Measurements from ENCODE around the gene PIP5K1C. TPM values are rescaled to one million over a fixed set of nuclear protein-coding genes. Genes with fewer than 3 reads are reported as not detected.
"Not testable (repeated sequence)": the region's sequence is repeated elsewhere in the genome, so short reads cannot be mapped to it uniquely, and the experiment has no call there.

PIP5K1C gene
- total RNA-seq, 1 donor from 2014 or later, result 11.7 TPM

DNA sequence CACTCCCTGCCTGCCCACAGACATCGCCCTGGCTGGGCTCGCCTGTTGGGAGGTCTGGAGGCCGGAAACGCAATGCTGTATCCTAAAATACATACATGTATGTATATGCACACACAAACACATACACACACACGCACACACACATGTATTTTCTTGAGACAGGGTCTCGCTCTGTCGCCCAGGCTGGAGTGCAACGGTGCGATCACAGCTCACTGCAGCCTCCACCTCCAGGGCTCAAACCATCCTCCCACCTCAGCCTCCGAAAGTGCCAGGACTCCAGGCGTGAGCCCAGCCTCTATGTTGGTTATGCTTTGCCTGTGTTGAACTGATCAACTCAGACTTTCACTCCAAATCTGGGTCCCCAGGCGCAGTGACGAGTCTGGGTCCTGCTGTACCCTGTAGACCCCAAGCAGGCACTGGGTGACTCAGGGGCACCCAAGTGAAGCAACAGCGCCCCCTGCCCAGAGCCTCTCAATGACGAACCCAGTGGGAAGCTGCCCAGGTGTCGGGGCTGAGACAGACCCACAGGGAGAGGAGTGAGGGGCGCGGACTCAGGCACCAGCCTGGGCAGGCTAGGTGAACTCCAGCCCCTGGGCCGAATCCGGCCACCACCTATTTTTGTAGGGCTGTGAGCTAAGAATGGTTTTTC lies 46.3 kb downstream of the PIP5K1C start:
- no peak for DNase-seq (ENCODE audit: low read depth)
- peak; percentile 28 for TF ChIP-seq CTCF (conservative IDR thresholded peaks at IDR 0.05; ENCODE audit: low read depth, low read length)
- H3K4me3 ChIP-seq (ENCODE audit: low read depth, low read length), result no peak overlapping the region

DNA sequence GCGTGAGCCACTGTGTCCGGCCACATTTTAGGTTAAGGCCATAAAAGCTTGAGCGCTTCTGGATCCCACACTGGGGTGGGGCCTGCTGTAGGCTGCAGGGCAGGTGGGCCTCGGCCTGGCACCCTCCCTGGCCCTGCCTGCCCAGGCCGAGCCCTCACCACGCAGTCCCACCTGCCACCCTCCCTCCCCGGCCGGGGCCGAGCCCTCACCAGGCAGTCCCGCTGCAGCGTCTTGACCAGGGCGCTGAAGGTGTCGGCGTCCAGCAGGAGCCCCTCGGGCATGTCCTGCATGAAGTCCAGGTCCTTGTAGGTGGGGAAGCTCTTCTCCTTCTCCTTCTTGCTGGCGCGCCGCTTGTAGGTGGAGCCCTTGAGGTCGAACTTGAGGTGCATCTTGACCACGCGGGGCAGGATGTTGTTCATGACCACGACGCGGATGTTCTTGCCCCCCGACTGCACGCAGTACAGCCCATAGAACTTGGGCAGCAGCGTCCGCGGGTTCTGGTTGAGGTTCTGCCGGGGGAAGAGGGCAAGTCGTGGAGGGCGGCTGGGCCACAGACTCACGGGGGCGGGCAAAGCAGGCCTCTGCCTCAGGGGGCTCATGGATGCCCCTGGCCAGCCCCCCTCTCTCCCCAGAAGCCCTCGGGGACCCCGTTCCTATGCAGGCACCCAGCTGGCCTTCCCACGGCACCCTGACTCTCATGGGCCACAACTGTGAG lies 47.0 kb downstream of the PIP5K1C start:
- DNase-seq (ENCODE audit: low read depth), result no peak
- TF ChIP-seq CTCF (conservative IDR thresholded peaks at IDR 0.05; ENCODE audit: low read depth, low read length), result no peak
- H3K4me3 ChIP-seq (ENCODE audit: low read depth, low read length), result no peak overlapping the region

DNA sequence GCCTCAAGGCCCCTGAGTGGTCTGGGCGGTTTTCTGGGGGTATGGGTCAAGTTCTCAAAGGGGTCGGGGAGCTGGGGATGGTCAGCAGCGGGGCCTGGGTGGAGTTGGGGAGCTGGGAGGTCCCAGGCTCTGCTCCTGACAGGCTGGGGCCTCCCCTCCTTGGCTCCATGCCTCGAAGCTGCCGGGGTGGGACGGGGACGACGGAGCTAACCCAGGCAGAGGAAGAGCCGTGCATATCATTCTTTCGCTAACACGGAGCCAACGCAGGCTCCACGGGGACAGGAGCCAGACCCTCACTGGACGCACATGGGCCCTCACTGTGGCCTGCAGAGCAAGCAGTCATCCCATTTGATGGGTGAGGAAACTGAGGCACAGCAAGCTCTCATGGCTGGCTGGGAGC lies 47.8 kb downstream of the PIP5K1C start:
- TF ChIP-seq CTCF (conservative IDR thresholded peaks at IDR 0.05; ENCODE audit: low read depth, low read length), result no peak
- DNase-seq (ENCODE audit: low read depth), result no peak
- H3K4me3 ChIP-seq (ENCODE audit: low read depth, low read length), result no peak overlapping the region

- H3K4me3 ChIP-seq (ENCODE audit: low read depth, low read length), result no peak overlapping the region
- no peak for TF ChIP-seq CTCF (conservative IDR thresholded peaks at IDR 0.05; ENCODE audit: low read depth, low read length)
- DNase-seq (ENCODE audit: low read depth), result no peak
Measured at GRCh38 chr19:3651684-3652083, 48.6 kb downstream of the PIP5K1C start.

GRCh38 chr19:3649888-3650287 lies 50.4 kb downstream of the PIP5K1C start:
- H3K4me3 ChIP-seq (ENCODE audit: low read depth, low read length), result no peak overlapping the region
- TF ChIP-seq CTCF (conservative IDR thresholded peaks at IDR 0.05; ENCODE audit: low read depth, low read length), result no peak
- DNase-seq (ENCODE audit: low read depth), result no peak

DNA sequence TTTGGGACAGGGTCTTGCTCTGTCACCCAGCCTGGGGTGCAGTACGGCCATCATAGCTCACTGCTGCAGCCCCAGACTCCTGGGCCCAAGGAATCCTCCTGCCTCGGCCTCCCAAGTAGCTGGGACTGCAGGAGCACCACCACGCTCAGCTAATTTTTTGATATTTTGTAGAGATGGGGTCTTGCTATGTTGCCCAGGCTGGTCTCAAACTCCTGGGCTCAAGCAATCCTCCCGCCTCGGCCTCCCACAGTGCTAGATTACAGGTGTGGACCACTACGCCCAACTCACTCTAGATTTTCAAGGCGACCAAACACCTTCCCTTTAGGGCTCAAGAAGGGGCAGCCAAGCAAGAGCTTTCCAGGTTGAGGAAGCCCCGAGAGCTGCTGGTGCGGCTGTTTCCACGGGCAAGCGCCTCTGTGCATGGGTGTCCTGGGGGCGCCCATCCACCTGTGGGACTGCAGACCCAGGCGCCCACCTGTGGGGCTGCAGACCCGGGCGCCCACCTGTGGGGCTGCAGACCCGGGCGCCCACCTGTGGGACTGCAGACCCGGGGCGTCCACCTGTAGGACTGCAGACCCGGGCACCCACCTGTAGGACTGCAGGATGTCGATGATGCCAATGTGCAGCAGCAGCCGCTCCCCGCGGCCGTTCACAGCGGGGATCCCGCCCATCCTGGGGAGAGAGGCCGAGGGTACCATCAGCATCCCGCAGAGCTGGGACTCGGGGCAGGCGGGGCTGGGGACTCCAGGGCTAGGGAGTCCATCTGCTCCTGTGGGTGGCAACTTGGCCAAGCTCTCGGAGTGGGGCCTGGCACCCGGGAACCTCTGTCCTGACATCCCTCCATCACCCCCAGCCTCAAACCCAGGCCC lies 52.0 kb downstream of the PIP5K1C start:
- TF ChIP-seq CTCF (conservative IDR thresholded peaks at IDR 0.05; ENCODE audit: low read depth, low read length), result no peak
- no peak for DNase-seq (ENCODE audit: low read depth)
- H3K4me3 ChIP-seq (ENCODE audit: low read depth, low read length), result no peak overlapping the region

DNA sequence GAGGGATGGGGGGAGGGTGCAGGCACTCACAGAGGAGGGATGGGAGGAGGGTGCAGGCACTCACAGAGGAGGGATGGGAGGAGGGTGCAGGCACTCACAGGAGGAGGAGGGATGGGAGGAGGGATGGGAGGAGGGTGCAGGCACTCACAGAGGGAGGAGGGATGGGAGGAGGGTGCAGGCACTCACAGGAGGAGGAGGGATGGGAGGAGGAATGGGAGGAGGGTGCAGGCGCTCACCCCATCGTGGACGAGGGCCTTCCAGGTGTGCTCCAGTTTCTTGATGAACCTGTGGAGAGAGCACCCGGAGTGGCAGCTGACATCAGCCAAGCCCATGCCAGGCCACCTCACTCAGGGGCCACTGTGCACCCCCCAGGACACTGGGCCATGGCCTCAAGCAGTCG lies 53.2 kb downstream of the PIP5K1C start:
- not testable (repeated sequence) for DNase-seq (ENCODE audit: low read depth); H3K4me3 ChIP-seq (ENCODE audit: low read depth, low read length)

Measured in epithelial cell of proximal tubule (primary cell).